PC-3 (cell line): ENCODE data around the gene MRPL14. TPM values are rescaled to one million over a fixed set of nuclear protein-coding genes. Genes with fewer than 3 reads are reported as not detected.

ENCODE experiments used
- ATAC-seq: fragments of 200-7000 bp; cut with Tn5 transposase; 2 replicates; pipeline ENCODE4 v1.9.1; 2020; ENCODE audit warnings: mild to moderate bottlenecking, moderate library complexity
- BruUV-seq: library from RNA; stranded (reverse); fragments of 400-500 nt; replicated peaks from 2 replicates; lab custom pipeline; 2021; lab: Mats Ljungman, UMichigan
- CTCF ChIA-PET: fragments of 300-600 bp; sonication (Branson Sonifier 250); formaldehyde crosslinking; loops from one replicate; lab custom pipeline; 2022; ENCODE audit warnings: antibody characterized with exemption; lab: Charles Lee
- POLR2A ChIA-PET: fragments of 300-600 bp; sonication (Branson Sonifier 250); formaldehyde crosslinking; loops from one replicate; lab custom pipeline; 2022; ENCODE audit warnings: antibody characterized with exemption; ENCODE audit not compliant: unreplicated experiment; lab: Charles Lee
- DNase-seq: peaks from one replicate; pipeline ENCODE4 v3.0.0-alpha.2; 2015
- H2AFZ ChIP-seq: fragments of 300-600 bp; sonication (generic); 2 replicates; pipeline ENCODE4 v1.6.0; 2016; ENCODE audit warnings: antibody characterized with exemption, low read length
- H3F3A ChIP-seq: fragments of 300-600 bp; sonication (generic); one replicate; pipeline ENCODE4 v1.6.0; 2017; ENCODE audit warnings: antibody characterized with exemption, low read length, control low read depth, mild to moderate bottlenecking; ENCODE audit not compliant: unreplicated experiment
- H3K27ac ChIP-seq: fragments of 300-600 bp; sonication (generic); 2 replicates; pipeline ENCODE4 v1.5.1; 2016; ENCODE audit warnings: mild to moderate bottlenecking, low read length
- H3K27me3 ChIP-seq: fragments of 300-600 bp; sonication (generic); 2 replicates; pipeline ENCODE4 v1.6.1; 2016; ENCODE audit warnings: low read length, mixed read lengths
- H3K36me3 ChIP-seq: fragments of 300-600 bp; sonication (generic); 2 replicates; pipeline ENCODE4 v1.6.1; 2016; ENCODE audit warnings: low read depth, mixed run types, low read length, mixed read lengths
- H3K4me1 ChIP-seq: fragments of 300-600 bp; sonication (generic); 2 replicates; pipeline ENCODE4 v1.5.1; 2016; ENCODE audit warnings: low read length; ENCODE audit not compliant: insufficient read depth
- H3K4me2 ChIP-seq: fragments of 300-600 bp; sonication (generic); 2 replicates; pipeline ENCODE4 v1.6.0; 2016; ENCODE audit warnings: low read length
- H3K4me3 ChIP-seq: fragments of 300-600 bp; sonication (generic); 2 replicates; pipeline ENCODE4 v1.5.1; 2016; ENCODE audit warnings: mild to moderate bottlenecking, low read length, mixed read lengths
- H3K79me2 ChIP-seq: fragments of 300-600 bp; sonication (generic); 2 replicates; pipeline ENCODE4 v1.6.1; 2017; ENCODE audit warnings: low read length, mixed read lengths
- H3K9ac ChIP-seq: fragments of 300-600 bp; sonication (generic); 2 replicates; pipeline ENCODE4 v1.6.0; 2016; ENCODE audit warnings: mild to moderate bottlenecking, low read length
- H3K9me2 ChIP-seq: fragments of 300-600 bp; sonication (generic); replicated peaks from 2 replicates; pipeline ENCODE4 v1.6.1; 2016; ENCODE audit warnings: mixed run types, low read length, mixed read lengths
- H3K9me3 ChIP-seq: fragments of 300-600 bp; sonication (generic); 2 replicates; pipeline ENCODE4 v1.6.1; 2016; ENCODE audit warnings: low read length, mixed read lengths
- H4K20me1 ChIP-seq: fragments of 300-600 bp; sonication (generic); 2 replicates; pipeline ENCODE4 v1.6.1; 2016; ENCODE audit warnings: low read length, mixed read lengths
- EZH2 ChIP-seq: fragments of 300-600 bp; sonication (generic); IDR thresholded peaks from one replicate; pipeline ENCODE4 v1.6.1; 2017; ENCODE audit warnings: antibody characterized with exemption, mild to moderate bottlenecking, low read length; ENCODE audit not compliant: unreplicated experiment
- EZH2phosphoT487 ChIP-seq: fragments of 300-600 bp; sonication (generic); IDR thresholded peaks from 2 replicates; pipeline ENCODE4 v1.6.1; 2018; ENCODE audit warnings: mild to moderate bottlenecking, antibody characterized with exemption, low read length, borderline replicate concordance
- intact Hi-C: fragments of 100-400 bp; cut with micrococcal nuclease; formaldehyde crosslinking; loops from 2 replicates; pipeline ENCODE4 v1.9.0; 2023
- total RNA-seq: library from RNA; depleted of rRNA; stranded (reverse); fragments of >200 nt; gene quantifications from 2 replicates; pipeline ENCODE4 v1.2.3, GENCODE V29; 2014
- TF ChIP-seq, protein P1 (sequence below): fragments of 300-600 bp; sonication (generic); conservative IDR thresholded peaks from 2 replicates; pipeline ENCODE4 v1.5.1; 2017; ENCODE audit warnings: antibody characterized with exemption, low read depth, mild to moderate bottlenecking, low read length

MRPL14 gene
- total RNA-seq, 1 experiment from 2014 or later: 192 TPM

DNA sequence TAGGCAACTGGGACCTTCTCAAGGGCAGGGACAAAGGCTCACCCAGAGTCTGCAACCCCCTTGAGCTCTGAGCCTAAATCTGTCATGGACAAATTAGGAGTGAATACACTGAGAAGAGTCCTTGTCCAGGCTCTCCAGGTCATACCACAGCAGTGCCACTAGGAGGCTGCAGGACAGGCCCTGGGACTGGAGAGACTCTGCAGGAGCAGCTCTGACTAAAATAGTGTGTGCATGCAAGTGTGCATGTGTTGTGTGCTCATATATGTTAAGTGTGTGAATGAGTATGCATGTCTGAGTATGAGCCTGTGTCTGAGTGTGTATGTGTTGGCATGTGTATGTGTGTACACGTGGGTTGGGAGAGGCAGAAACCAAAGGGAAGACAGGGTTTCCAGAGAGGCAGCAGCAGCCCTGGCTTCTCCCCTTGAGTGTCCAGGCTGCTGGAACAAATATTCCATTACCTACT, 27.1 kb downstream of the MRPL14 start:
- Histone ChIP-seq H2AFZ (no peak overlapping the region), H3K27me3 (no peaks in the 10 kb centered on the region), H3K9ac (no peak overlapping the region), H4K20me1 (peaks cover 16% of the 10 kb centered on the region; the same call in 1 of the 2 replicates), H3K4me2 (no peak overlapping the region), H3F3A (no peaks in the 10 kb centered on the region), H3K4me3 (no peak overlapping the region), H3K36me3 (peaks cover 22% of the 10 kb centered on the region; the same call in 1 of the 2 replicates), H3K4me1 (no peaks in the 10 kb centered on the region), H3K9me3 (no peaks in the 10 kb centered on the region), H3K79me2 (0 out of 2 replicates have a peak, but pooled peaks cover 4% of the 10 kb centered on the region), H3K9me2 (no peaks in the 10 kb centered on the region), H3K27ac (no peak overlapping the region)
- DNase-seq: peak; percentile 67
- TF ChIP-seq EZH2: no peak
- TF ChIP-seq, protein P1, sequence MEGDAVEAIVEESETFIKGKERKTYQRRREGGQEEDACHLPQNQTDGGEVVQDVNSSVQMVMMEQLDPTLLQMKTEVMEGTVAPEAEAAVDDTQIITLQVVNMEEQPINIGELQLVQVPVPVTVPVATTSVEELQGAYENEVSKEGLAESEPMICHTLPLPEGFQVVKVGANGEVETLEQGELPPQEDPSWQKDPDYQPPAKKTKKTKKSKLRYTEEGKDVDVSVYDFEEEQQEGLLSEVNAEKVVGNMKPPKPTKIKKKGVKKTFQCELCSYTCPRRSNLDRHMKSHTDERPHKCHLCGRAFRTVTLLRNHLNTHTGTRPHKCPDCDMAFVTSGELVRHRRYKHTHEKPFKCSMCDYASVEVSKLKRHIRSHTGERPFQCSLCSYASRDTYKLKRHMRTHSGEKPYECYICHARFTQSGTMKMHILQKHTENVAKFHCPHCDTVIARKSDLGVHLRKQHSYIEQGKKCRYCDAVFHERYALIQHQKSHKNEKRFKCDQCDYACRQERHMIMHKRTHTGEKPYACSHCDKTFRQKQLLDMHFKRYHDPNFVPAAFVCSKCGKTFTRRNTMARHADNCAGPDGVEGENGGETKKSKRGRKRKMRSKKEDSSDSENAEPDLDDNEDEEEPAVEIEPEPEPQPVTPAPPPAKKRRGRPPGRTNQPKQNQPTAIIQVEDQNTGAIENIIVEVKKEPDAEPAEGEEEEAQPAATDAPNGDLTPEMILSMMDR: peak; percentile 83
- TF ChIP-seq EZH2phosphoT487: no peak
- intact Hi-C loops: loop anchor here (1.0 kb wide), 1 partner anchor 51 kb away; no protein-coding TSS in a partner anchor
- POLR2A ChIA-PET: no interaction called here
- BruUV-seq: no TSS peak
- CTCF ChIA-PET: interaction anchor here (1.1 kb wide), 1 partner anchor 16 kb away, joined by 9 read pairs; no protein-coding TSS in a partner anchor
- peak; percentile 87 for ATAC-seq

DNA sequence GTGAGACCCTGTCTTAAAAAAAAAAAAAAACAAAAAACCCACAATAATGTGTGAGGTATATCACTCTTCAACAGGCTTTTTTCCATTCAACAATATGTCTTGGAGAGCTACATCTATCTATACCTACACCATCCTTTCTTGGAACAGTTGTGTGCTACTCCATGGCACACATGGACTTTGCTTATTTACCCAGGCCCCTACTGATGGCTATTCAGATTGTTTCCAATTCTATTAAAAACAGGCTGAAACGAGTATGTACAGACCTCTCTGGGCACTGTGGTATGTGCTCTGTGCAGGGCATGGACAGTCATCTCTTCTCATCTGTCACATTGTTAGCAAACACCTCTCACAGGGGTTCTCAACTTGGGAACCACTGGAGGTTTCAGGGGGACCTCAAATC, 28.1 kb downstream of the MRPL14 start:
- Histone ChIP-seq H3K9ac (no peak overlapping the region), H4K20me1 (peaks cover 7% of the 10 kb centered on the region; the same call in 1 of the 2 replicates), H3K9me3 (no peaks in the 10 kb centered on the region), H3K4me2 (no peak overlapping the region), H3K27me3 (no peaks in the 10 kb centered on the region), H3K4me3 (no peak overlapping the region), H3K79me2 (no peaks in the 10 kb centered on the region), H2AFZ (no peak overlapping the region), H3K27ac (no peak overlapping the region), H3K36me3 (peaks cover 13% of the 10 kb centered on the region; the same call in 1 of the 2 replicates), H3K4me1 (no peaks in the 10 kb centered on the region), H3F3A (no peaks in the 10 kb centered on the region), H3K9me2 (no peaks in the 10 kb centered on the region)
- ATAC-seq (no peak), DNase-seq (no peak)
- CTCF ChIA-PET: no interaction called here
- intact Hi-C loops: loop anchor here (5.0 kb wide), 1 partner anchor 138 kb away; no protein-coding TSS in a partner anchor
- no TSS peak for BruUV-seq
- no peak for TF ChIP-seq EZH2
- TF ChIP-seq, protein P1: no peak
- TF ChIP-seq EZH2phosphoT487: no peak
- POLR2A ChIA-PET: no interaction called here

DNA sequence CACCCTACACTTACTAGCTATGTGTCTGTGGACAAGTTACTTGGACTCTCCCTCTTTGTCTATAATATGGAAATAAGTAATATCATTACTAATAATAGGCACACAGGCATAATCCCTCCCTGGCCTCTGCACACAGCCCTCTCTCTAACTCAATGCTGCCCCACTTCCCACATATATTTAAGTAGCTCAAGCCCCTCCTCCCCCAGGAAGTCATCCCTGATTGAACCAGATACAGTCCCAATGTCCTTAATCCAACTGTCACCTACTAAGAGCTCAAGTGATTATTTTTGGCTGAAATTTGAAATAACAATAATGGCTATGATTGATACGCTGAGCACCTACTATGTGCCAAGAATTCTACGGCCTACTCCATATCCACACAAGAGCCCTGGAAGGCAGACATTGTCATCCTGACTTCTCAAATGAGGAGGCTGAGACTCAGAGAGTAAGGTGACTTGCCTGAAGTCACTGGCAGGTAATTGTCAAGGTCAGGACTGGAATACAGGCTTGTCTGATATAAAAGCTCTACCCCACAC, 29.4 kb downstream of the MRPL14 start:
- peaks cover 7% of the 10 kb centered on the region; the same call in 1 of the 2 replicates for H4K20me1 ChIP-seq
- no peak overlapping the region for H3K9ac ChIP-seq
- H3F3A ChIP-seq: no peaks in the 10 kb centered on the region
- no peaks in the 10 kb centered on the region for H3K79me2 ChIP-seq
- H3K4me1 ChIP-seq: no peaks in the 10 kb centered on the region
- ChIA-PET CTCF (no interaction called here), POLR2A (interaction anchor here (0.6 to 0.7 kb wide), 2 partner anchors 27 to 28 kb away, joined by 3 to 5 read pairs; no protein-coding TSS in a partner anchor)
- no peaks in the 10 kb centered on the region for H3K9me3 ChIP-seq
- H3K27me3 ChIP-seq: no peaks in the 10 kb centered on the region
- peaks cover 5% of the 10 kb centered on the region; the same call in 1 of the 2 replicates for H3K36me3 ChIP-seq
- BruUV-seq: no TSS peak
- DNase-seq: no peak
- no peaks in the 10 kb centered on the region for H3K9me2 ChIP-seq
- no peak for TF ChIP-seq EZH2
- ATAC-seq: no peak
- no peak overlapping the region for H3K4me3 ChIP-seq
- H3K4me2 ChIP-seq: no peak overlapping the region
- no peak overlapping the region for H3K27ac ChIP-seq
- no peak overlapping the region for H2AFZ ChIP-seq
- intact Hi-C loops: loop anchor here (2.0 to 5.0 kb wide), 2 partner anchors 139 to 241 kb away; no protein-coding TSS in a partner anchor
